Measurements from ENCODE around the gene ETV6. TPM values are rescaled to one million over a fixed set of nuclear protein-coding genes. Genes with fewer than 3 reads are reported as not detected.

The ETV6 gene
- total and polyA plus RNA-seq, 9 of the 15 experiments (the other 6 are each of a cell fraction or from before 2014, with no cell fraction given), result 0.81 to 12.7 (median 4.1) TPM

- no peak overlapping the region for H3K27ac ChIP-seq (ENCODE audit: extremely low read depth, low read depth, low read length)
- H3K4me1 ChIP-seq (replicated peaks in 1 of 2; ENCODE audit: control insufficient read depth in 2 of 2, insufficient read depth in 2 of 2, low read length in 2 of 2), result no peaks in the 10 kb centered on the region; a peak in 1 of 5 replicates
- no TSS peak for BruUV-seq (replicated peaks)
- intact Hi-C loops (cut with micrococcal nuclease), result no loop called here
- H3K4me2 ChIP-seq (ENCODE audit: insufficient read depth, low read length), result no peak overlapping the region
- H2AFZ ChIP-seq (ENCODE audit: low read depth, low read length), result no peak overlapping the region
- WGBS (ENCODE audit: insufficient coverage, low coverage, missing lambda C conversion rate), result 27% methylated on average over 2 of the region's 2 CpGs
- no peak overlapping the region for H3K9ac ChIP-seq (ENCODE audit: insufficient read depth in 1 of 2, low read depth in 2 of 2, low read length in 2 of 2)
- no peaks in the 10 kb centered on the region for H3K27me3 ChIP-seq (ENCODE audit: control insufficient read depth in 2 of 2, insufficient read depth in 2 of 2, low read length in 2 of 2)
- H3K9me3 ChIP-seq (replicated peaks; ENCODE audit: control insufficient read depth, insufficient read depth, low read depth, low read length), result no peaks in the 10 kb centered on the region
- ChIA-PET CTCF (ENCODE audit: low intra/inter-chr PET ratio) (no interaction called here), POLR2A (no interaction called here)
- H3K79me2 ChIP-seq (ENCODE audit: control insufficient read depth, insufficient read depth, low read length), result peaks cover 4% of the 10 kb centered on the region
- H4K20me1 ChIP-seq (replicated peaks; ENCODE audit: control insufficient read depth, insufficient read depth, low read length), result no peaks in the 10 kb centered on the region
- no peak for ATAC-seq
- no peaks in the 10 kb centered on the region for H3K36me3 ChIP-seq (ENCODE audit: control insufficient read depth, insufficient read depth, low read length)
- no peak for FAIRE-seq
- DNase-seq (ENCODE audit: extremely low read depth in 1 of 4, low spot score in 3 of 4), result no peak
- H3K9me1 ChIP-seq (ENCODE audit: control insufficient read depth, insufficient read depth, low read length), result no peaks in the 10 kb centered on the region
- no peak overlapping the region for H3K4me3 ChIP-seq
- in situ Hi-C loops (cut with MboI), result no loop called here
- no peak for TF ChIP-seq ZNF785 (CRISPR knock-in tag; IDR thresholded peaks at IDR 0.05)
- TF ChIP-seq EZH2 (IDR thresholded peaks at IDR 0.05; ENCODE audit: borderline replicate concordance, low read depth, low read length), result no peak
- no peak for TF ChIP-seq ZNF518B (CRISPR knock-in tag; IDR thresholded peaks at IDR 0.05)
- no peak for TF ChIP-seq ZNF23 (CRISPR knock-in tag; IDR thresholded peaks at IDR 0.05)
- no peak for TF ChIP-seq NFATC3 (IDR thresholded peaks at IDR 0.05)
- TF ChIP-seq HOXB6 (CRISPR knock-in tag; IDR thresholded peaks at IDR 0.05; ENCODE audit: borderline replicate concordance), result no peak
- TF ChIP-seq CREM (IDR thresholded peaks at IDR 0.05; ENCODE audit: low read depth), result no peak
- no peak for TF ChIP-seq ZSCAN29 (IDR thresholded peaks at IDR 0.05)
- no peak for TF ChIP-seq PREB (CRISPR knock-in tag; IDR thresholded peaks at IDR 0.05)
- TF ChIP-seq ERF (CRISPR knock-in tag; IDR thresholded peaks at IDR 0.05), result no peak
- no peak for TF ChIP-seq ZNF766 (CRISPR knock-in tag; conservative IDR thresholded peaks at IDR 0.05)
- no peak for TF ChIP-seq PTRF (tag; IDR thresholded peaks at IDR 0.05)
- no peak for TF ChIP-seq SAP30 (IDR thresholded peaks at IDR 0.05; ENCODE audit: borderline replicate concordance, insufficient read depth, low read depth, low read length, poor library complexity, severe bottlenecking)
- no peak for TF ChIP-seq ZNF436 (CRISPR knock-in tag; IDR thresholded peaks at IDR 0.05)
- TF ChIP-seq SRSF1 (IDR thresholded peaks at IDR 0.05; ENCODE audit: low read depth, low read length), result no peak
Observed at GRCh38 chr12:11681207-11681606, 31.7 kb downstream of the ETV6 start.
